HepG2 (cell line): ENCODE data around the gene DOK7. TPM values are rescaled to one million over a fixed set of nuclear protein-coding genes. Genes with fewer than 3 reads are reported as not detected.

Experiments
- ATAC-seq: fragments of 200-7000 bp; cut with Tn5 transposase; 3 replicates; pipeline ENCODE4 v1.9.1; 2020; ENCODE audit warnings: mild to moderate bottlenecking, moderate library complexity
- BruUV-seq: library from RNA; stranded (reverse); fragments of 400-500 nt; replicated peaks from 2 replicates; lab custom pipeline; 2021; lab: Mats Ljungman, UMichigan
- CTCF ChIA-PET: fragments of 300-600 bp; formaldehyde crosslinking; extraction: SDS; loops from one replicate; lab custom pipeline; 2021; ENCODE audit warnings: low total read pairs, inconsistent platforms, low intra/inter-chr PET ratio; lab: Yijun Ruan, JAX
- POLR2A ChIA-PET: fragments of 350-600 bp; sonication (Branson Sonifier 250); formaldehyde crosslinking; loops from one replicate; lab custom pipeline; 2020; ENCODE audit warnings: antibody characterized with exemption, inconsistent platforms; lab: Yijun Ruan, JAX
- DNase-seq: peaks from one replicate; pipeline ENCODE4 v3.0.0-alpha.2; 2015; ENCODE audit warnings: low spot score
- FAIRE-seq: peaks from 3 replicates; lab custom pipeline; 2011; peaks lifted over from hg19 to GRCh38; lab: Jason Lieb, UNC
- H2AFZ ChIP-seq: one replicate; pipeline ENCODE4 v1.6.1; 2011; ENCODE audit warnings: low read length, inconsistent platforms
- H3K27ac ChIP-seq: fragments of 300-600 bp; 3 replicates; pipeline ENCODE4 v1.8.0; 2011; ENCODE audit warnings: mixed run types, mild to moderate bottlenecking, mixed read lengths, low read length, inconsistent platforms; ENCODE audit not compliant: insufficient read depth; ENCODE audit errors: extremely low read length
- H3K27me3 ChIP-seq, 2 experiments: fragments of 200-600 bp in 1 of 2; 2 replicates in 1 of 2; 3 replicates in 1 of 2; pipeline versions ENCODE4 v1.6.0 to v1.8.0; 2011; ENCODE audit warnings: low read length in 2 of 2, mild to moderate bottlenecking in 2 of 2, moderate library complexity in 2 of 2, inconsistent platforms in 1 of 2; ENCODE audit not compliant: insufficient read depth in 2 of 2, control insufficient read depth in 1 of 2
- H3K36me3 ChIP-seq, 2 experiments: fragments of 200-600 bp in 1 of 2; replicated peaks in 1 of 2; 2 replicates in 1 of 2; 3 replicates in 1 of 2; pipeline versions ENCODE4 v1.5.1 to v1.8.0; 2011; ENCODE audit warnings: low read length in 2 of 2, inconsistent platforms in 1 of 2; ENCODE audit not compliant: insufficient read depth in 2 of 2, control insufficient read depth in 1 of 2
- H3K4me1 ChIP-seq: 2 replicates; pipeline ENCODE4 v1.5.1; 2012; ENCODE audit warnings: low read length, inconsistent platforms; ENCODE audit not compliant: insufficient read depth
- H3K4me2 ChIP-seq: 2 replicates; pipeline ENCODE4 v1.6.0; 2011; ENCODE audit warnings: low read depth, low read length, inconsistent platforms
- H3K4me3 ChIP-seq, 3 experiments: fragments of 200-600 bp in 1 of 3; sonication (generic), shearing (Covaris generic) in 1 of 3; replicated peaks in 1 of 3; 2 replicates each; pipeline ENCODE4 v1.5.1; 2011 to 2016; ENCODE audit warnings: low read length in 3 of 3, inconsistent platforms in 2 of 3, low read depth in 2 of 3, mild to moderate bottlenecking in 2 of 3, control low read depth in 1 of 3, mixed read lengths in 1 of 3; ENCODE audit not compliant: insufficient read depth in 1 of 3
- H3K79me2 ChIP-seq: one replicate; pipeline ENCODE4 v1.6.1; 2011; ENCODE audit warnings: low read length, inconsistent platforms; ENCODE audit not compliant: insufficient read depth
- H3K9ac ChIP-seq: 2 replicates; pipeline ENCODE4 v1.6.0; 2011; ENCODE audit warnings: mild to moderate bottlenecking, low read depth, low read length, inconsistent platforms; ENCODE audit not compliant: insufficient read depth
- H3K9me3 ChIP-seq: 2 replicates; pipeline ENCODE4 v1.5.1; 2012; ENCODE audit warnings: mild to moderate bottlenecking, low read length
- H4K20me1 ChIP-seq: 2 replicates; pipeline ENCODE4 v1.6.0; 2011; ENCODE audit warnings: inconsistent platforms, mild to moderate bottlenecking, low read length, moderate library complexity; ENCODE audit not compliant: insufficient read depth
- SSRP1 ChIP-seq: IDR thresholded peaks from 2 replicates; pipeline ENCODE4 v1.6.1; 2016; ENCODE audit warnings: control low read depth
- ZNF17 ChIP-seq: sonication (generic); formaldehyde crosslinking; IDR thresholded peaks from 2 replicates; pipeline ENCODE4 v1.5.0; 2020; ENCODE audit warnings: mild to moderate bottlenecking, missing genetic modification reagents
- ZNF558 ChIP-seq: sonication (generic); formaldehyde crosslinking; IDR thresholded peaks from 2 replicates; pipeline ENCODE4 v1.9.0; 2022; ENCODE audit warnings: mild to moderate bottlenecking, missing genetic modification reagents, borderline replicate concordance
- WGBS: methylation state at CpG from one replicate; pipeline ENCODE4 v1.1.6; 2017; ENCODE audit warnings: low lambda C conversion rate; 5-methylcytosine and 5-hydroxymethylcytosine counted together
- in situ Hi-C: cut with HindIII; loops from 2 replicates; pipeline ENCODE4 v1.10.0; 2017; ENCODE audit warnings: low pct_unique_long_range_greater_than_20kb; ENCODE audit not compliant: extremely low pct_ligation_motif_present
- intact Hi-C: fragments of 100-400 bp; cut with micrococcal nuclease; formaldehyde crosslinking; loops from one replicate; pipeline ENCODE4 v1.10.0; 2022; ENCODE audit not compliant: unreplicated experiment
- polyA plus RNA-seq, 8 experiments: library from polyadenylated mRNA; depleted of rRNA in 3 of 8; stranded (reverse) in 7 of 8; unstranded in 1 of 8; fragments of >200 nt; fragmentation: Illumina TruSeq in 4 of 8; extraction: Trizol in 4 of 8; gene quantifications; 2 replicates each; pipeline versions ENCODE4 v1.2.1 to v1.2.3, GENCODE V29; 2011 to 2016; ENCODE audit warnings: low read depth in 4 of 8, missing spikeins in 1 of 8, mixed read lengths in 1 of 8; ENCODE audit not compliant: insufficient read depth in 1 of 8
- total RNA-seq, 5 experiments: library from RNA; depleted of rRNA; stranded (reverse); fragments of >200 nt; fragmentation: Illumina TruSeq; extraction: Trizol; gene quantifications; 2 replicates each; pipeline ENCODE4 v1.2.3, GENCODE V29; 2016; ENCODE audit warnings: low read depth in 1 of 5

DOK7 gene
- total and polyA plus RNA-seq, 2 of the 13 experiments (the other 11 are each of a cell fraction or from before 2014, with no cell fraction given): 0.03 to 0.07 TPM

- H3K36me3 ChIP-seq: peaks cover 12 to 45% of the 10 kb centered on the region in 2 experiments
- TF ChIP-seq ZNF17 (peak; percentile 46; the same call in 1 of the 2 replicates), SSRP1 (CRISPR knock-in tag) (no peak)
- H3K4me2 ChIP-seq: no peak overlapping the region
- H3K9me3 ChIP-seq: no peaks in the 10 kb centered on the region
- H3K4me1 ChIP-seq: no peaks in the 10 kb centered on the region
- POLR2A ChIA-PET: no interaction called here
- H2AFZ ChIP-seq: no peak overlapping the region
- H3K79me2 ChIP-seq: no peaks in the 10 kb centered on the region
- no peaks in the 10 kb centered on the region for H3K27me3 ChIP-seq
- DNase-seq (no peak), ATAC-seq (no peak), FAIRE-seq (no peak)
- 94% methylated on average over 7 of the region's 24 CpGs for WGBS
- CTCF ChIA-PET: no interaction called here
- no peak overlapping the region for H3K4me3 ChIP-seq
- intact Hi-C loops: no loop called here
- in situ Hi-C loops: no loop called here
- no peak overlapping the region for H3K9ac ChIP-seq
- no peak overlapping the region for H3K27ac ChIP-seq
- no peaks in the 10 kb centered on the region for H4K20me1 ChIP-seq
- no TSS peak for BruUV-seq
Observed at GRCh38 chr4:3426465-3427133, 36.5 kb upstream of the DOK7 start.

GRCh38 chr4:3427134-3427476, 36.0 kb upstream of the DOK7 start:
- BruUV-seq: no TSS peak
- no peak overlapping the region for H3K27ac ChIP-seq

More at GRCh38 chr4:3427134-3427476, 36.0 kb upstream of the DOK7 start:
- FAIRE-seq (no peak), DNase-seq (no peak), ATAC-seq (no peak)
- H2AFZ ChIP-seq: no peak overlapping the region
- intact Hi-C loops (no loop called here), in situ Hi-C loops (no loop called here)
- WGBS: 100% methylated on average over 2 of the region's 9 CpGs
- TF ChIP-seq ZNF17: 0 out of 2 replicates have a peak, but pooled peaks have one; percentile 7
- no peak for TF ChIP-seq ZNF558
- H3K4me3 ChIP-seq: no peak overlapping the region
- POLR2A ChIA-PET: no interaction called here
- H3K4me1 ChIP-seq: no peaks in the 10 kb centered on the region
- CTCF ChIA-PET: no interaction called here
- H4K20me1 ChIP-seq: no peaks in the 10 kb centered on the region
- H3K36me3 ChIP-seq: peaks cover 12 to 45% of the 10 kb centered on the region in 2 experiments
- H3K9me3 ChIP-seq: no peaks in the 10 kb centered on the region
- H3K9ac ChIP-seq: no peak overlapping the region
- H3K27me3 ChIP-seq: no peaks in the 10 kb centered on the region
- H3K4me2 ChIP-seq: no peak overlapping the region
- no peaks in the 10 kb centered on the region for H3K79me2 ChIP-seq
